MG63 (cell line): ENCODE results near the gene TDRD3. TPM values are rescaled to one million over a fixed set of nuclear protein-coding genes. Genes with fewer than 3 reads are reported as not detected.
"Not testable (repeated sequence)": the region's sequence is repeated elsewhere in the genome, so short reads cannot be mapped to it uniquely, and the experiment has no call there.

Source experiments
- DNase-seq: peaks from one replicate; pipeline ENCODE4 v3.0.0-alpha.2; 2020
- H3K27me3 ChIP-seq: fragments of 250-450 bp; sonication (Bioruptor Pico); 2 replicates; pipeline ENCODE4 v1.5.1; 2020; ENCODE audit warnings: mild to moderate bottlenecking, moderate library complexity
- H3K36me3 ChIP-seq: fragments of 250-450 bp; sonication (Bioruptor Pico); 2 replicates; pipeline ENCODE4 v1.5.1; 2020; ENCODE audit warnings: mild to moderate bottlenecking, moderate library complexity
- H3K4me3 ChIP-seq: fragments of 250-450 bp; sonication (Bioruptor Pico); 2 replicates; pipeline ENCODE4 v1.5.1; 2020; ENCODE audit warnings: mild to moderate bottlenecking, moderate library complexity
- H3K9me3 ChIP-seq: fragments of 250-450 bp; sonication (Bioruptor Pico); 2 replicates; pipeline ENCODE4 v1.5.1; 2020; ENCODE audit warnings: mild to moderate bottlenecking, moderate library complexity
- total RNA-seq: library from RNA; depleted of rRNA; stranded (reverse); fragments of >200 nt; shearing (Covaris generic); gene quantifications from 2 replicates; pipeline ENCODE4 v1.2.3, GENCODE V29; 2014; ENCODE audit warnings: low replicate concordance

TDRD3 gene
- total RNA-seq, 1 experiment from 2014 or later = 4.6 TPM

DNA sequence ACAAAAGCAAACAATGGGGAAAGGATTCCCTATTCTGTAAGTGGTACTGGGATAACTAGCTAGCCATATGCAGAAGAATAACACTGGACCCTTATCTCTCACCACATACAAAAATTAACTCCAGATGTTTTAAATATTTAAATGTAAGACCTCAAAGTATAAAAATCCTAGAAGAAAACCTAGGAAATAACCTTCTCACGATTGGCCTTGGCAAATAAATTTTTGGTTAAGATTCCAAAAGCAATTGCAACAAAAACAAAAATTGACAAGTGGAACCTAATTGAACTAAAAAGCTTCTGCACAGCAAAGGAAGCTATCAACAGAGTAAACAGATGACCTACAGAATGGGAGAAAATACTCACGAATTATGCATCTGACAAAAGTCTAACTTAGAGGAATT lies 10.8 kb upstream of the TDRD3 start:
- H3K4me3 ChIP-seq = no peak overlapping the region
- H3K9me3 ChIP-seq = no peaks in the 10 kb centered on the region
- DNase-seq = no peak
- no peaks in the 10 kb centered on the region for H3K27me3 ChIP-seq
- H3K36me3 ChIP-seq = no peaks in the 10 kb centered on the region

- Histone ChIP-seq H3K4me3 (no peak overlapping the region), H3K9me3 (no peaks in the 10 kb centered on the region), H3K36me3 (no peaks in the 10 kb centered on the region), H3K27me3 (no peaks in the 10 kb centered on the region)
- DNase-seq = no peak
These were observed 4.9 kb upstream of the TDRD3 start for GRCh38 chr13:60392131-60392530.

DNA sequence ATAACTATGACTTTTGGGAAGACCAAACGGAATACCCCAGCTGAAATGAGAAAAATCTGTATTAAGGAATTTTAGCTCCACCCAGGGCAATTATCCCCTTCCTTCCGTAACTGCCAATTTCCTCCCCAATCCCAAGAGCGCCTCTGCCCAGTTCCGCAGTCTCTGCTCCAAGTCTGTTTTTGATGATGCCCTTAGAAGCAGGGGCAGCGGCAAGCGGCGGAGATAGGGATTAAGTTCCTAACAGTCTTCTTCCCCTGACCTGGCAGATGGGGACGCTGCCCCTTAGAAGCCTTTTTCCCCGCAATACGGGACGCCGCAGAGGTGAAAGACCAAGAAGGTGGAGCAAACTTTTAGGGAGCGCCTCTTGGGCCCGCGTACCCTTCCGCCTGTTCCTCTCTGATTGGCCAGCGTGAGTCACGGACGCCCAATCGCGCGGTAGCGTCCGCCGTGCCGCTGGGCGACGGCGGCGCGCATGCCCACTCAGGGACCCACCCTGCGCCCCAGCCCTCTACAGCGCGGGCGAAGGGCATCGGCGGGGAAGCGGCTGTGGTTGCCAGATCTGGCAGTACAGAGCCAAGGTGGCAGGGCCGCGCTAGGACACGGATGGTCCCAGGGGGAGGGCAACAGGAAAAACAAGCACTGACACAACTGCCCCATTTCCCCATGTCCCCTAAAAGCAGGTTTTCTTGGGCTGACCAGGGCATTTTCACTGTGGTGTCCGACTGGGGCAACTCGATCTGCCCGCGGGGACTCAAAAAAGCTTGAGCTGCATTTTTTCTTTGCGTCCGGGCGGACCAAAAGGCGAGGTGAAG lies 843 bp upstream of the TDRD3 start:
- Histone ChIP-seq H3K36me3 (no peaks in the 10 kb centered on the region; the same call in none of the 2 replicates), H3K4me3 (peak overlapping the region; percentile 67), H3K27me3 (no peaks in the 10 kb centered on the region), H3K9me3 (no peaks in the 10 kb centered on the region)
- peak; percentile 94 for DNase-seq

DNA sequence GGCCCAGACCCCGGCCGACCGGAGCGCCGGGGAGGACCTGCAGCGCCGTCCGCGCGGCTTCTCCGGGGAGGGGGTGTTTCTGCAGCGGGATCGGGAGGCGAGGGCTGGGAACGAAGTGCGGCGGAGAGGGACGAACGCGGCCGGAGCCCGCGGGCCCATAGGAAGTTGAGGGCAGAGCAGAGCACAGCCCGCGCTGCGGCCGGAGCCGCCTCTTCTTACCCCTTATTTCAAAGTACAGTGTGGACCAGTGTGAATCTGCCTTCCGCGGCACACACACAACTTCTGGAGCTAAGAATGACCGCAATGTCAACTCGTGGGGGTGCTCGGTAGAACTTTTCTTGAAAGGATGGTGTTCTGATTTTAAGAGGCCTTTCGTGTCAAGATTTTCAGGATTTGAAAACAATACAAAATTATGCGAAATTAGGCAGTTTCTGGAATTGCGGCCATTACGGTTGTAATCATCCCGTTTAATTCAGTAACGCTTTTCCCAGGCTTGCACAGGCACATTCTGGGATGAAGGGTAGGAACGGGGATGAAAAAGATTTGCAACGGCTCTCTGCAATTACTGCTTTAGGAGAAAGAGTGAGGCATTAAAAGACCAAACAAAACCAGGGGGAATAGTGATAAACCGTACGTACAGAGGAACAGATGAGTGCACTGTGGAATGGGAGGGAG lies 821 bp downstream of the TDRD3 start:
- H3K36me3 ChIP-seq = no peaks in the 10 kb centered on the region; the same call in none of the 2 replicates
- no peaks in the 10 kb centered on the region for H3K9me3 ChIP-seq
- DNase-seq = peak; percentile 58
- no peaks in the 10 kb centered on the region for H3K27me3 ChIP-seq
- H3K4me3 ChIP-seq = peak overlapping the region; percentile 67

DNA sequence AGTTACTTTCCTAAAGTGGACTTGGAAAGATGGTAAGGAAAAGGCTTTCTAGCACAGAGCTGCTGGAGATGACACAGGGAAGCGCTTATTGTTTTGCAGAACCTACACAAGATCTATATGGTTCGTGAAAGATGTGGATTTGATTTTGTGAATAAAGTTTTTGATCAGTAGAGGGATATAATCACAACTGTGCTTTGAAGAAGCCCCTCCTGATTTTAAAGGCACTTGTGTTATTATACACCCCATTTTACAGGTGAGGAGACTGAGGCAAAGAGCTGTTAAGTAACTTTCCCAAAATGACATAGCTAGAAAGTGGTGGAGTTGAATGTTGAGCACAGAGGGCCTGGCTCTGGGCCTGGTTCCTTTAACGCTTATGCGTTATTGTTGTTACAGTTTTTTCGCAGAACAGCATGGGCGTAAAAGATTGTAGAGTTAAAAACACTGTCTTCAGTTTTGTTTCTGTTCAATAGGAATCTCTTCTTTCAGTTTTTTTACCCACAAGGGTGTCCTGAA lies 1.4 kb downstream of the TDRD3 start:
- DNase-seq = no peak

DNA sequence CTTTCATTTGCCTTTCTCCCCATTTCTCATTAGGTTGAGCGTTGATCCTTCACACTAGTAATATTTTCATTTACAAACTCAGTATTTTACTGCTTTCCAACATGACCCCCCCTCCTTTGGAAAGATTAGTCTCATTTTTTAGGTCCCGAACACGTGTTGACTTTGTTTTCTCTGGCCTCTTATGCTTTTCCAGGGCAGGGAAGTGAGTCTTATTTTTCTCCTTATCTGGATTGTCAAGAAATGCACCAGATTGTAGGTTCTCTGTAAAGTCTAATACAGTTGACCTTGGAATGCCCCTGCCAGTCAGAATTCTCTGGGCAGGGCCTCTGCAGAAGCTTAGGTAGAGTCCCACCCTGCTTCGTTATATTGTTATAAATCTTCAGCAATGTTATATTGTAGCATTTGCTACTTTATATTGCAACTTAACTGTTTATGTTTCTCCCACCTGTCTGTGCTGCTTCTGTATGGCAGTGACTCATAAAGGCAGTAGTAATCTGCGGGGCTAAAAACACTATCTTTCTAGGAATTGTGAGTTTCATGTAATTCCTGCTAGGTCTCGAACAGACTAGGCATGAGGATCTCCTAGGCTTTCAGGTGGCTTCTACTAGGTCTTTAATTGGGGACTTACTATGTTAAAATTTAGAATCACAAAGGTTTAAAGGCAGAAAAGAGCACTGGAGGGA lies 2.0 kb downstream of the TDRD3 start:
- Histone ChIP-seq H3K9me3 (no peaks in the 10 kb centered on the region), H3K4me3 (peak overlapping the region; percentile 67; the same call in 1 of the 2 replicates), H3K36me3 (no peaks in the 10 kb centered on the region; the same call in none of the 2 replicates), H3K27me3 (no peaks in the 10 kb centered on the region)
- no peak for DNase-seq

More for the DNA sequence above, 1.4 kb downstream of the TDRD3 start:
- no peaks in the 10 kb centered on the region for H3K9me3 ChIP-seq
- no peaks in the 10 kb centered on the region for H3K27me3 ChIP-seq
- H3K4me3 ChIP-seq = peak overlapping the region; percentile 67
- H3K36me3 ChIP-seq = no peaks in the 10 kb centered on the region; the same call in none of the 2 replicates

GRCh38 chr13:60402022-60402421 lies 5.0 kb downstream of the TDRD3 start:
- H3K36me3 ChIP-seq = no peaks in the 10 kb centered on the region; the same call in none of the 2 replicates
- H3K9me3 ChIP-seq = no peaks in the 10 kb centered on the region
- no peak overlapping the region for H3K4me3 ChIP-seq
- DNase-seq = no peak
- H3K27me3 ChIP-seq = no peaks in the 10 kb centered on the region

- H3K4me3 ChIP-seq = no peak overlapping the region
- no peaks in the 10 kb centered on the region for H3K27me3 ChIP-seq
- no peaks in the 10 kb centered on the region for H3K36me3 ChIP-seq
- H3K9me3 ChIP-seq = no peaks in the 10 kb centered on the region
- DNase-seq = no peak
These were observed 10.1 kb downstream of the TDRD3 start for GRCh38 chr13:60407095-60407494.

- H3K36me3 ChIP-seq, H3K4me3 ChIP-seq, H3K27me3 ChIP-seq, H3K9me3 ChIP-seq, DNase-seq: not testable (repeated sequence)
These were observed 10.8 kb downstream of the TDRD3 start for GRCh38 chr13:60407852-60408251.

DNA sequence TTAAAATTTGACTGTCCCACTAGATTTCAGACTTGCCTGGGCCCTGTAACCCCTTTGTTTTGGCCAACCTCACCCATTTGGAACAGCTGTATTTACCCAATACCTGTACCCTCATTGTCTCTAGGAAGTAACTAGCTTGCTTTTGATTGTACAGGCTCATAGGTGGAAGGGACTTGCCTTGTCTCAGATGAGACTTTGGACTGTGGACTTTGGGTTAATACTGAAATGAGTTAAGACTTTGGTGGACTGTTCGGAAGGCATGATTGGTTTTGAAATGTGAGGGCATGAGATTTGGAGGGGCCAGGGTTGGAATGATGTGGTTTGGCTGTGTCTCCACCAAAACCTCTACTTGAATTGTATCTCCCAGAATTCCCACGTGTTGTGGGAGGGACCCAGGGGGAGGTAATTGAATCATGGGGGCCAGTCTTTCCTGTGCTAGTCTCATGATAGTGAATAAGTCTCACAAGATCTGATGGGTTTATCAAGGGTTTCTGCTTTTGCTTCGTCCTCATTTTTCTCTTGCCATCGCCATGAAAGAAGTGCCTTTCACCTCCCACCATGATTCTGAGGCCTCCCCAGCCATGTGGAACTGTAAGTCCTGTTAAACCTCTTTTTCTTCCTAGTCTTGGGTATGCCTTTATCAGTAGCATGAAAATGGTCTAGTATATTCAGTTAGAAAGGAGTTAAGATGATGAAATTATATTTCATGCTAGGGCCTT lies 12.7 kb downstream of the TDRD3 start:
- not testable (repeated sequence) for H3K27me3 ChIP-seq, H3K9me3 ChIP-seq, H3K36me3 ChIP-seq, H3K4me3 ChIP-seq, DNase-seq

- Histone ChIP-seq H3K4me3 (no peak overlapping the region), H3K27me3 (no peaks in the 10 kb centered on the region), H3K36me3 (no peaks in the 10 kb centered on the region)
These were observed 13.3 kb downstream of the TDRD3 start for GRCh38 chr13:60410299-60410698.

DNA sequence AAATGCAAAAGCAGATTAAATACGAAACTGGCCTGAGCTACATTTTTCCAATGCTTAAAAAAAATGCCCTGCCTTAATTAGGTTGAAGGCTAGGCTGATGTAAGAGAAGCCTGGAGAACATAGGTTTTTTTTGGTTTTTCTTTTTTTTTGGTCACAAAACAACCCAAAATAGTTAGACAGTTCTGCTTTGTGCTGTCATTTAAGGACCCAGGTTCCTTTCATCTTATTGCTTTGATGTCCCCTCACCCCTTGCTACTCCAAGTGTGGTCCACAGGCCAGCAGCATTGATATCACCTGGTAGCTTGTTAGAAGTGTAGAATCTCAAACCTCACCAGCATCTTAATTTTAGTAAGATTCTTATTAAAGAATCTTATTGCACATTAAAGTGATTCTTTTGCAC lies 14.4 kb downstream of the TDRD3 start:
- H3K27me3 ChIP-seq = no peaks in the 10 kb centered on the region
- H3K9me3 ChIP-seq = no peaks in the 10 kb centered on the region
- no peak overlapping the region for H3K4me3 ChIP-seq
- no peak for DNase-seq
- H3K36me3 ChIP-seq = no peaks in the 10 kb centered on the region

More at GRCh38 chr13:60410299-60410698, 13.3 kb downstream of the TDRD3 start:
- DNase-seq = no peak
- no peaks in the 10 kb centered on the region for H3K9me3 ChIP-seq

DNA sequence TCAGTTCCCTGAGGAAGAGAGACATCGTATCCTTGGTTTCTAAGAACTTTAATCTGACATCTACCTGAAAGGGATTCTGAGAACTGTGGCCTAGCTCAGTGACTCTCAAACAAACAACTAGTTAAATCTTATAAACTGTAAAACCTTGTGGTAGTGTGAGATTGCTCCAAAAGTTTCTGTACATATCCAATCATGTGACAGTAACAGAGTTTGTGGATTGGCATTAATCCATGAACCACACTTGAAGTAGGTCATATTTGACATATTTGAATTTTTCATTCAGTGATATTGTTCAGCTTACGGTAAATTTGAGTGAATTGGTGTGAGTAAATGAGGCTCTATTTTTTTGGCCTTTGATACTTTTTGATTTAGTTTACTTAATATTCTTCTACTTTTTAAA lies 15.0 kb downstream of the TDRD3 start:
- DNase-seq = no peak
- H3K27me3 ChIP-seq = no peaks in the 10 kb centered on the region
- no peaks in the 10 kb centered on the region for H3K9me3 ChIP-seq
- no peak overlapping the region for H3K4me3 ChIP-seq
- no peaks in the 10 kb centered on the region for H3K36me3 ChIP-seq

GRCh38 chr13:60412909-60413616 lies 16.0 kb downstream of the TDRD3 start:
- Histone ChIP-seq H3K27me3 (no peaks in the 10 kb centered on the region), H3K4me3 (no peak overlapping the region), H3K36me3 (no peaks in the 10 kb centered on the region), H3K9me3 (no peaks in the 10 kb centered on the region)
- no peak for DNase-seq

GRCh38 chr13:60414177-60414576 lies 17.2 kb downstream of the TDRD3 start:
- Histone ChIP-seq H3K36me3 (no peaks in the 10 kb centered on the region), H3K4me3 (no peak overlapping the region), H3K9me3 (no peaks in the 10 kb centered on the region), H3K27me3 (no peaks in the 10 kb centered on the region)
- DNase-seq = no peak

GRCh38 chr13:60417734-60418133 lies 20.7 kb downstream of the TDRD3 start:
- Histone ChIP-seq H3K4me3 (no peak overlapping the region), H3K36me3 (no peaks in the 10 kb centered on the region), H3K9me3 (no peaks in the 10 kb centered on the region), H3K27me3 (no peaks in the 10 kb centered on the region)
- no peak for DNase-seq
